ENCODE data around the gene KYNU.

The KYNU gene

GRCh38 chr2:142877216-142877838, at the start of gene KYNU:
TSS of gene KYNU (plus strand) at chr2:142877664. CDS start at chr2:142885368, 7,704 bp downstream.
- H3K9me3 ChIP-seq (ENCODE audit: control insufficient read depth in 2 of 2, low read length in 2 of 2) = no peaks in the 10 kb centered on the region
- H3K4me3 ChIP-seq (ENCODE audit: low read length in 2 of 2) = peak within 1 kb of the TSS; percentile 11 to 48
- H3K9ac ChIP-seq (ENCODE audit: low read depth in 1 of 2, low read length in 2 of 2) = no peak within 1 kb of the TSS
- H3K36me3 ChIP-seq (ENCODE audit: control insufficient read depth in 2 of 2, insufficient read depth in 2 of 2, low read length in 2 of 2) = no peaks in the 10 kb centered on the region
- no peak within 1 kb of the TSS for H3K27ac ChIP-seq (ENCODE audit: low read depth in 2 of 2, low read length in 2 of 2)
- peaks cover 0 to 4% of the 10 kb centered on the region in 2 donors for H3K4me1 ChIP-seq (ENCODE audit: control insufficient read depth in 2 of 2, insufficient read depth in 2 of 2, low read length in 2 of 2)
- no peaks in the 10 kb centered on the region for H3K27me3 ChIP-seq (ENCODE audit: control insufficient read depth in 2 of 2, insufficient read depth in 2 of 2, low read length in 2 of 2)

GRCh38 chr2:142834021-142834420, 43.4 kb upstream of the KYNU start:
- Histone ChIP-seq H3K9me3 (ENCODE audit: control insufficient read depth in 2 of 2, low read length in 2 of 2) (no peaks in the 10 kb centered on the region), H3K4me1 (ENCODE audit: control insufficient read depth in 2 of 2, insufficient read depth in 2 of 2, low read length in 2 of 2) (no peaks in the 10 kb centered on the region), H3K9ac (ENCODE audit: low read depth in 1 of 2, low read length in 2 of 2) (no peak overlapping the region), H3K27me3 (ENCODE audit: control insufficient read depth in 2 of 2, insufficient read depth in 2 of 2, low read length in 2 of 2) (no peaks in the 10 kb centered on the region), H3K27ac (ENCODE audit: low read depth in 2 of 2, low read length in 2 of 2) (no peak overlapping the region), H3K4me3 (ENCODE audit: low read length in 2 of 2) (no peak overlapping the region), H3K36me3 (ENCODE audit: control insufficient read depth in 2 of 2, insufficient read depth in 2 of 2, low read length in 2 of 2) (no peaks in the 10 kb centered on the region)

GRCh38 chr2:142840436-142840835, 37.0 kb upstream of the KYNU start:
- no peak overlapping the region for H3K4me3 ChIP-seq (ENCODE audit: low read length in 2 of 2)
- no peaks in the 10 kb centered on the region for H3K36me3 ChIP-seq (ENCODE audit: control insufficient read depth in 2 of 2, insufficient read depth in 2 of 2, low read length in 2 of 2)
- H3K27ac ChIP-seq (ENCODE audit: low read depth in 2 of 2, low read length in 2 of 2) = no peak overlapping the region
- no peak overlapping the region for H3K9ac ChIP-seq (ENCODE audit: low read depth in 1 of 2, low read length in 2 of 2)
- H3K4me1 ChIP-seq (ENCODE audit: control insufficient read depth in 2 of 2, insufficient read depth in 2 of 2, low read length in 2 of 2) = no peaks in the 10 kb centered on the region
- H3K27me3 ChIP-seq (ENCODE audit: control insufficient read depth in 2 of 2, insufficient read depth in 2 of 2, low read length in 2 of 2) = no peaks in the 10 kb centered on the region
- no peaks in the 10 kb centered on the region for H3K9me3 ChIP-seq (ENCODE audit: control insufficient read depth in 2 of 2, low read length in 2 of 2)

GRCh38 chr2:142841788-142842187, 35.7 kb upstream of the KYNU start:
- Histone ChIP-seq H3K9ac (ENCODE audit: low read depth in 1 of 2, low read length in 2 of 2) (no peak overlapping the region), H3K4me1 (ENCODE audit: control insufficient read depth in 2 of 2, insufficient read depth in 2 of 2, low read length in 2 of 2) (no peaks in the 10 kb centered on the region), H3K27me3 (ENCODE audit: control insufficient read depth in 2 of 2, insufficient read depth in 2 of 2, low read length in 2 of 2) (no peaks in the 10 kb centered on the region), H3K27ac (ENCODE audit: low read depth in 2 of 2, low read length in 2 of 2) (no peak overlapping the region), H3K36me3 (ENCODE audit: control insufficient read depth in 2 of 2, insufficient read depth in 2 of 2, low read length in 2 of 2) (no peaks in the 10 kb centered on the region), H3K4me3 (ENCODE audit: low read length in 2 of 2) (no peak overlapping the region), H3K9me3 (ENCODE audit: control insufficient read depth in 2 of 2, low read length in 2 of 2) (no peaks in the 10 kb centered on the region)

GRCh38 chr2:142842369-142842768, 35.1 kb upstream of the KYNU start:
- Histone ChIP-seq H3K4me1 (ENCODE audit: control insufficient read depth in 2 of 2, insufficient read depth in 2 of 2, low read length in 2 of 2) (no peaks in the 10 kb centered on the region), H3K27ac (ENCODE audit: low read depth in 2 of 2, low read length in 2 of 2) (no peak overlapping the region), H3K27me3 (ENCODE audit: control insufficient read depth in 2 of 2, insufficient read depth in 2 of 2, low read length in 2 of 2) (no peaks in the 10 kb centered on the region), H3K9me3 (ENCODE audit: control insufficient read depth in 2 of 2, low read length in 2 of 2) (no peaks in the 10 kb centered on the region), H3K4me3 (ENCODE audit: low read length in 2 of 2) (no peak overlapping the region), H3K9ac (ENCODE audit: low read depth in 1 of 2, low read length in 2 of 2) (no peak overlapping the region), H3K36me3 (ENCODE audit: control insufficient read depth in 2 of 2, insufficient read depth in 2 of 2, low read length in 2 of 2) (no peaks in the 10 kb centered on the region)

- Histone ChIP-seq H3K4me3 (ENCODE audit: low read length in 2 of 2) (no peak overlapping the region), H3K4me1 (ENCODE audit: control insufficient read depth in 2 of 2, insufficient read depth in 2 of 2, low read length in 2 of 2) (no peaks in the 10 kb centered on the region), H3K9ac (ENCODE audit: low read depth in 1 of 2, low read length in 2 of 2) (no peak overlapping the region), H3K27me3 (ENCODE audit: control insufficient read depth in 2 of 2, insufficient read depth in 2 of 2, low read length in 2 of 2) (no peaks in the 10 kb centered on the region), H3K36me3 (ENCODE audit: control insufficient read depth in 2 of 2, insufficient read depth in 2 of 2, low read length in 2 of 2) (no peaks in the 10 kb centered on the region), H3K9me3 (ENCODE audit: control insufficient read depth in 2 of 2, low read length in 2 of 2) (no peaks in the 10 kb centered on the region), H3K27ac (ENCODE audit: low read depth in 2 of 2, low read length in 2 of 2) (no peak overlapping the region)
These were observed 33.7 kb upstream of the KYNU start for GRCh38 chr2:142843731-142844130.

GRCh38 chr2:142848023-142848606, 29.3 kb upstream of the KYNU start:
- Histone ChIP-seq H3K27ac (ENCODE audit: low read depth in 2 of 2, low read length in 2 of 2) (no peak overlapping the region), H3K27me3 (ENCODE audit: control insufficient read depth in 2 of 2, insufficient read depth in 2 of 2, low read length in 2 of 2) (no peaks in the 10 kb centered on the region), H3K9me3 (ENCODE audit: control insufficient read depth in 2 of 2, low read length in 2 of 2) (no peaks in the 10 kb centered on the region), H3K4me1 (ENCODE audit: control insufficient read depth in 2 of 2, insufficient read depth in 2 of 2, low read length in 2 of 2) (no peaks in the 10 kb centered on the region), H3K4me3 (ENCODE audit: low read length in 2 of 2) (no peak overlapping the region), H3K36me3 (ENCODE audit: control insufficient read depth in 2 of 2, insufficient read depth in 2 of 2, low read length in 2 of 2) (no peaks in the 10 kb centered on the region), H3K9ac (ENCODE audit: low read depth in 1 of 2, low read length in 2 of 2) (no peak overlapping the region)

- Histone ChIP-seq H3K27me3 (ENCODE audit: control insufficient read depth in 2 of 2, insufficient read depth in 2 of 2, low read length in 2 of 2) (no peaks in the 10 kb centered on the region), H3K4me1 (ENCODE audit: control insufficient read depth in 2 of 2, insufficient read depth in 2 of 2, low read length in 2 of 2) (no peaks in the 10 kb centered on the region), H3K9me3 (ENCODE audit: control insufficient read depth in 2 of 2, low read length in 2 of 2) (no peaks in the 10 kb centered on the region), H3K4me3 (ENCODE audit: low read length in 2 of 2) (no peak overlapping the region), H3K9ac (ENCODE audit: low read depth in 1 of 2, low read length in 2 of 2) (no peak overlapping the region), H3K27ac (ENCODE audit: low read depth in 2 of 2, low read length in 2 of 2) (no peak overlapping the region), H3K36me3 (ENCODE audit: control insufficient read depth in 2 of 2, insufficient read depth in 2 of 2, low read length in 2 of 2) (no peaks in the 10 kb centered on the region)
These were observed 27.6 kb upstream of the KYNU start for GRCh38 chr2:142849820-142850219.

- H3K36me3 ChIP-seq (ENCODE audit: control insufficient read depth in 2 of 2, insufficient read depth in 2 of 2, low read length in 2 of 2) = no peaks in the 10 kb centered on the region
- H3K4me1 ChIP-seq (ENCODE audit: control insufficient read depth in 2 of 2, insufficient read depth in 2 of 2, low read length in 2 of 2) = no peaks in the 10 kb centered on the region
- H3K9ac ChIP-seq (ENCODE audit: low read depth in 1 of 2, low read length in 2 of 2) = no peak overlapping the region
- no peaks in the 10 kb centered on the region for H3K9me3 ChIP-seq (ENCODE audit: control insufficient read depth in 2 of 2, low read length in 2 of 2)
- no peaks in the 10 kb centered on the region for H3K27me3 ChIP-seq (ENCODE audit: control insufficient read depth in 2 of 2, insufficient read depth in 2 of 2, low read length in 2 of 2)
- H3K27ac ChIP-seq (ENCODE audit: low read depth in 2 of 2, low read length in 2 of 2) = no peak overlapping the region
- H3K4me3 ChIP-seq (ENCODE audit: low read length in 2 of 2) = no peak overlapping the region
These were observed 23.6 kb upstream of the KYNU start for GRCh38 chr2:142853912-142854311.

GRCh38 chr2:142857256-142858164, 20.0 kb upstream of the KYNU start:
- Histone ChIP-seq H3K9me3 (ENCODE audit: control insufficient read depth in 2 of 2, low read length in 2 of 2) (no peaks in the 10 kb centered on the region), H3K4me1 (ENCODE audit: control insufficient read depth in 2 of 2, insufficient read depth in 2 of 2, low read length in 2 of 2) (no peaks in the 10 kb centered on the region), H3K4me3 (ENCODE audit: low read length in 2 of 2) (no peak overlapping the region), H3K27ac (ENCODE audit: low read depth in 2 of 2, low read length in 2 of 2) (no peak overlapping the region), H3K9ac (ENCODE audit: low read depth in 1 of 2, low read length in 2 of 2) (no peak overlapping the region), H3K36me3 (ENCODE audit: control insufficient read depth in 2 of 2, insufficient read depth in 2 of 2, low read length in 2 of 2) (no peaks in the 10 kb centered on the region), H3K27me3 (ENCODE audit: control insufficient read depth in 2 of 2, insufficient read depth in 2 of 2, low read length in 2 of 2) (no peaks in the 10 kb centered on the region)
